ENCODE results near the gene IFT20. TPM values are rescaled to one million over a fixed set of nuclear protein-coding genes. Genes with fewer than 3 reads are reported as not detected.

IFT20 gene
- total and polyA plus RNA-seq, 2 of the 13 experiments (the other 11 are each of a cell fraction or from before 2014, with no cell fraction given): 28.0 to 37.8 TPM

DNA sequence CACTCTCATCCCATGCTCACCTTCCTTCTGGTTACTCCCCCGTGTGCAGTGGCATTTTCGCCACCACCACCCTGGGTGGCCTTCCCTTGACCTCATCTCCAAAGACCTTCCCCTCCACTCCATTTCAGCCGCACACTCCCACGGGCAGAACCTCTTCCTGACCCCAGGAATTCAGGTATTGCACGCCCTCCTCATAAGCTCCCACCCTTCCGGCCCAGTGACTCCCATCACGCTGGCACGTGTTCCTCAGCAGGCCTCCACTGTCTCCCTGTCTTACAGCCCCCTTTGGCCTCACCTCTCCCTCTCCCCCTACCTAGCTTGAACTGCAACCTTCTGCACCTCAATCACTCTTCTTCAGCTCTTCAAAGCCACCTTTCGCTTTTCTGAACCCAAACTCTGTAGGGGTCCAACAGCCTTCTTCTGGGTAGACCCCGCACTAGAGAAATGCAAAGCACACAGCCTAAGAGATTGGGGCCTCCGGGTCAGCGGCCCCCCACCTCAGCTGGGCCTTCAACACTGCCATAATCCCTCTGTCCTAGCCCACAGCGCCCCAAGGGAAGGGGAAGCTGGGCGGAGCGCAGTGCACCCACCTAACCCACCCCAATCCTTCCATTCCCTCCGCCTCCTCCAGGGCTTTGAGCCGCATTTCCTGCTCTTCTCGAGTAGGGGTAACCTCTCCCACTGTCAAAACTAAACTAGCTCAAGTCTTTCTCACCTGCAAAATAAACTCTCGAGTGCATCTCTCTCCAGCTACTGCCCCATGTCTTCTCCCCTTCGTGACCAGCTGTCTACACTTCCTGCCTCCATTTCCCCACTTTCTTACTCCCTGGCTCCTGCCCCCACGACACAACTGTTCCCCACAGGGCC is 17.9 kb downstream of the IFT20 start:
- ChIA-PET CTCF (ENCODE audit: low intra/inter-chr PET ratio, low total read pairs) (no interaction called here), POLR2A (interaction anchor here (1.2 to 5.8 kb wide), 3 partner anchors 18 to 99 kb away, joined by 4 to 41 read pairs (median 7); partner anchors contain the start of genes IFT20, POLDIP2 and TNFAIP1)
- Histone ChIP-seq H3K4me3 (replicated peaks in 1 of 3; ENCODE audit: insufficient read depth in 1 of 3, low read depth in 2 of 3, low read length in 3 of 3) (peak overlapping the region; percentile 61 to 80 (median 65)), H3K9me3 (ENCODE audit: low read length) (no peaks in the 10 kb centered on the region), H3K36me3 (replicated peaks in 1 of 2; ENCODE audit: control insufficient read depth in 1 of 2, insufficient read depth in 2 of 2, low read length in 2 of 2) (no peaks in the 10 kb centered on the region; a peak in 1 of 5 replicates), H3K79me2 (ENCODE audit: insufficient read depth, low read length) (peaks cover 40% of the 10 kb centered on the region), H2AFZ (ENCODE audit: low read length) (no peak overlapping the region), H3K27me3 (ENCODE audit: control insufficient read depth in 1 of 2, insufficient read depth in 2 of 2, low read length in 2 of 2) (no peaks in the 10 kb centered on the region; a peak in 1 of 5 replicates), H3K9ac (ENCODE audit: insufficient read depth, low read depth, low read length) (peak overlapping the region; percentile 65), H3K4me1 (ENCODE audit: insufficient read depth, low read length) (peaks cover 45% of the 10 kb centered on the region), H4K20me1 (ENCODE audit: insufficient read depth, low read length) (peaks cover 5% of the 10 kb centered on the region; the same call in 1 of the 2 replicates), H3K4me2 (ENCODE audit: low read depth, low read length) (peak overlapping the region; percentile 91), H3K27ac (ENCODE audit: extremely low read length, insufficient read depth, low read length) (no peak overlapping the region)
- WGBS (ENCODE audit: low lambda C conversion rate): 83% methylated on average over 21 of the region's 21 CpGs
- ATAC-seq: no peak
- intact Hi-C loops (cut with micrococcal nuclease; ENCODE audit: unreplicated experiment): no loop called here
- FAIRE-seq: no peak
- TF ChIP-seq ZC3H13 (CRISPR knock-in tag; IDR thresholded peaks at IDR 0.05): peak; percentile 5; the same call in 1 of the 2 replicates
- TF ChIP-seq ZNF556 (CRISPR knock-in tag; IDR thresholded peaks at IDR 0.05; ENCODE audit: borderline replicate concordance): 0 out of 2 replicates have a peak, but pooled peaks have one; percentile 14
- TF ChIP-seq, protein P1, sequence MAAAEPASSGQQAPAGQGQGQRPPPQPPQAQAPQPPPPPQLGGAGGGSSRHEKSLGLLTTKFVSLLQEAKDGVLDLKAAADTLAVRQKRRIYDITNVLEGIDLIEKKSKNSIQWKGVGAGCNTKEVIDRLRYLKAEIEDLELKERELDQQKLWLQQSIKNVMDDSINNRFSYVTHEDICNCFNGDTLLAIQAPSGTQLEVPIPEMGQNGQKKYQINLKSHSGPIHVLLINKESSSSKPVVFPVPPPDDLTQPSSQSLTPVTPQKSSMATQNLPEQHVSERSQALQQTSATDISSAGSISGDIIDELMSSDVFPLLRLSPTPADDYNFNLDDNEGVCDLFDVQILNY (CRISPR knock-in tag; conservative IDR thresholded peaks at IDR 0.05): no peak
- TF ChIP-seq, protein P2, sequence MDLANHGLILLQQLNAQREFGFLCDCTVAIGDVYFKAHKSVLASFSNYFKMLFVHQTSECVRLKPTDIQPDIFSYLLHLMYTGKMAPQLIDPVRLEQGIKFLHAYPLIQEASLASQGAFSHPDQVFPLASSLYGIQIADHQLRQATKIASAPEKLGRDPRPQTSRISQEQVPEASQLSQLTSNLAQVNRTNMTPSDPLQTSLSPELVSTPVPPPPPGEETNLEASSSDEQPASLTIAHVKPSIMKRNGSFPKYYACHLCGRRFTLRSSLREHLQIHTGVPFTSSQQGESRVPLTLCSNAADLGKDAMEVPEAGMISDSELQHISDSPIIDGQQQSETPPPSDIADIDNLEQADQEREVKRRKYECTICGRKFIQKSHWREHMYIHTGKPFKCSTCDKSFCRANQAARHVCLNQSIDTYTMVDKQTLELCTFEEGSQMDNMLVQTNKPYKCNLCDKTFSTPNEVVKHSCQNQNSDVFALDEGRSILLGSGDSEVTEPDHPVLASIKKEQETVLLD (CRISPR knock-in tag; IDR thresholded peaks at IDR 0.05; ENCODE audit: low read depth): 0 out of 2 replicates have a peak, but pooled peaks have one; percentile 10
- no peak for TF ChIP-seq HMGXB4 (CRISPR knock-in tag; IDR thresholded peaks at IDR 0.05; ENCODE audit: borderline replicate concordance in 1 of 2, low read depth in 1 of 2)
- in situ Hi-C loops (cut with HindIII; ENCODE audit: extremely low pct_ligation_motif_present, low pct_unique_long_range_greater_than_20kb): loop anchor here (25.0 kb wide), 1 partner anchor 280 kb away; the partner anchor contains the start of gene NLK
- BruUV-seq (replicated peaks): no TSS peak
- DNase-seq (ENCODE audit: low spot score): no peak

Measured in HepG2 (cell line).